ENCODE results near the gene DIPK1C. TPM values are rescaled to one million over a fixed set of nuclear protein-coding genes. Genes with fewer than 3 reads are reported as not detected.

Gene DIPK1C
- total RNA-seq, 1 donor from 2014 or later = not detected

DNA sequence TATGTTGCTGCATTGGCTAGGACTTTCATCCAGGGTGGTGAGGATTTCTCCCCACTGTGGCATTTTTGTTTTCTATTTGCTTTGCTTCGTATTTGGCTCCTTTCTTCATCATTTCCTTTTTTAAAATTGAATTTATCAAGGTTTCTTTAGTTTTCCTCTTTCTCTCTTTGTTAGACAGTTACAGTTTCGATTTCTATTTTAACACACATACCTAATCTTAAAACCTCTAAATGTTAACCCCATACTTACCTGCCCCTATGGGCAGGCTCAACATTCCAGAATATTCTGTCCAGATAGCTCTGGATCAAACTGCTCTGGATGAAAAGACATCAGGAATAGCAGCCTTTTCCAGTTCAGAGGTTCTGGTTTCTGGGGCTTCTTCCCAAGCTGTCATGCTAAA is 49.2 kb downstream of the DIPK1C start:
- Mint-ChIP-seq H3K4me3 (ENCODE audit: unreplicated experiment) (no peak overlapping the region), H3K36me3 (ENCODE audit: low read depth) (no peaks in the 10 kb centered on the region), H3K9me3 (ENCODE audit: low read depth) (no peaks in the 10 kb centered on the region), H3K27me3 (ENCODE audit: low read depth) (peaks cover 25% of the 10 kb centered on the region), H3K27ac (ENCODE audit: unreplicated experiment) (no peak overlapping the region), H3K4me1 (ENCODE audit: low read depth) (no peaks in the 10 kb centered on the region)
- TF ChIP-seq, protein P1, sequence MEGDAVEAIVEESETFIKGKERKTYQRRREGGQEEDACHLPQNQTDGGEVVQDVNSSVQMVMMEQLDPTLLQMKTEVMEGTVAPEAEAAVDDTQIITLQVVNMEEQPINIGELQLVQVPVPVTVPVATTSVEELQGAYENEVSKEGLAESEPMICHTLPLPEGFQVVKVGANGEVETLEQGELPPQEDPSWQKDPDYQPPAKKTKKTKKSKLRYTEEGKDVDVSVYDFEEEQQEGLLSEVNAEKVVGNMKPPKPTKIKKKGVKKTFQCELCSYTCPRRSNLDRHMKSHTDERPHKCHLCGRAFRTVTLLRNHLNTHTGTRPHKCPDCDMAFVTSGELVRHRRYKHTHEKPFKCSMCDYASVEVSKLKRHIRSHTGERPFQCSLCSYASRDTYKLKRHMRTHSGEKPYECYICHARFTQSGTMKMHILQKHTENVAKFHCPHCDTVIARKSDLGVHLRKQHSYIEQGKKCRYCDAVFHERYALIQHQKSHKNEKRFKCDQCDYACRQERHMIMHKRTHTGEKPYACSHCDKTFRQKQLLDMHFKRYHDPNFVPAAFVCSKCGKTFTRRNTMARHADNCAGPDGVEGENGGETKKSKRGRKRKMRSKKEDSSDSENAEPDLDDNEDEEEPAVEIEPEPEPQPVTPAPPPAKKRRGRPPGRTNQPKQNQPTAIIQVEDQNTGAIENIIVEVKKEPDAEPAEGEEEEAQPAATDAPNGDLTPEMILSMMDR (IDR thresholded peaks at IDR 0.05) = no peak
- no peak for DNase-seq (ENCODE audit: low spot score)

DNA sequence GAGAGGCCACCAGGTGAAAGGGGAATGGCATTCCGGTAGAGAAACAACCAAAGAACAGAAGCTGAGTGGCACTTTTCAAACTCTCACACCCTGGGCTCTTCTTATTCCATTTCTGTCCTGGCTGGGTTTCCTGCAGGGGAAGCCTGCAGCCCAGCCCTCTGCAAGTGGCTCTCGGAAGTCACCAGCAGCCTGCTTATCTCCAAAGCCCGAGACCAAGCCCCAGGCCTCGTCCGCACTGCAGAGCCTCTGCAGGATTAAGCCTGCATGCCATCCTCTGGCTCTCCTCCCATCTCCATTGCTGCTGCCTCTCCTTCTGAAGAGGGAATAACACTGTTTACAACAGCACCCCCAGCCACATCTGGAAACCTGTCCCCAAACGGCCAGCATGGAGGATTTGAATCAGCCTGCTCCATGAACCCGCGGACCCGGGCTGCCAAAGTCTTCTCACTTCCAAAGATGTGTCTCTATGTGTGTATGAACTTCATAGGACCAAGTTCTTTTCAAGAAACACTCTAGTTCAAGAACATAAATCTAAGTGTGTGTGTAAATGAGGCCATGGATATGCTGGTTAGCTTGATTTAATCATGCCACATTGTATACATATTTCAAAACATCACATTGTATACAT is 54.2 kb downstream of the DIPK1C start:
- no peak for DNase-seq (ENCODE audit: low spot score)
- TF ChIP-seq, protein P1 (IDR thresholded peaks at IDR 0.05) = no peak
- Mint-ChIP-seq H3K27me3 (ENCODE audit: low read depth) (peaks cover 12% of the 10 kb centered on the region), H3K4me3 (ENCODE audit: unreplicated experiment) (no peak overlapping the region), H3K9me3 (ENCODE audit: low read depth) (no peaks in the 10 kb centered on the region), H3K27ac (ENCODE audit: unreplicated experiment) (no peak overlapping the region), H3K36me3 (ENCODE audit: low read depth) (no peaks in the 10 kb centered on the region), H3K4me1 (ENCODE audit: low read depth) (no peaks in the 10 kb centered on the region)

DNA sequence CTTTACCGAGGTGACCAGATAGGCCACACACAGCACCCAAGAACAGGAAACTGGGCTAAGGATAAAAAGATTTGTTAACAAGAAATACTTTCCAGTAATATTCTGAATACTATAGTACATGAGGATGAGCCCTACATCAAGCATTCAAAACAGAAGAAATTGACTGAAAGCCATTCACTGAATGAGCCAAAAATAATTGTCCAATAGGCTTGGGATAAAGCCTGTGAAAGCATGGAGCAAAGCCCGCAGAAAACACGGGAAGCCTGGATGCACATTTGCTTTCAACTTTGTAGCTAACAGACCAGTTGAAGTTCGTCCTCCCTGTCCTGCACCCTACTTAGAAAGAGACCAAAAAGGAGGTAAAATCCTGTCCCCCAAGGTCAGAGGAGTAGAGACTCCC is 56.3 kb downstream of the DIPK1C start:
- Mint-ChIP-seq H3K4me3 (ENCODE audit: unreplicated experiment) (no peak overlapping the region), H3K9me3 (ENCODE audit: low read depth) (no peaks in the 10 kb centered on the region), H3K4me1 (ENCODE audit: low read depth) (peaks cover 9% of the 10 kb centered on the region), H3K27me3 (ENCODE audit: low read depth) (peaks cover 1% of the 10 kb centered on the region), H3K27ac (ENCODE audit: unreplicated experiment) (no peak overlapping the region), H3K36me3 (ENCODE audit: low read depth) (no peaks in the 10 kb centered on the region)
- no peak for DNase-seq (ENCODE audit: low spot score)
- TF ChIP-seq, protein P1 (IDR thresholded peaks at IDR 0.05) = no peak

GRCh38 chr18:74399091-74399887 is 57.8 kb downstream of the DIPK1C start:
- no peak for DNase-seq (ENCODE audit: low spot score)
- H3K27ac Mint-ChIP-seq (ENCODE audit: unreplicated experiment) = no peak overlapping the region
- H3K27me3 Mint-ChIP-seq (ENCODE audit: low read depth) = peaks cover 1% of the 10 kb centered on the region
- no peak overlapping the region for H3K4me3 Mint-ChIP-seq (ENCODE audit: unreplicated experiment)
- TF ChIP-seq, protein P1 (IDR thresholded peaks at IDR 0.05) = no peak
- H3K9me3 Mint-ChIP-seq (ENCODE audit: low read depth) = peaks cover 4% of the 10 kb centered on the region
- no peaks in the 10 kb centered on the region for H3K36me3 Mint-ChIP-seq (ENCODE audit: low read depth)
- peaks cover 14% of the 10 kb centered on the region for H3K4me1 Mint-ChIP-seq (ENCODE audit: low read depth)

DNA sequence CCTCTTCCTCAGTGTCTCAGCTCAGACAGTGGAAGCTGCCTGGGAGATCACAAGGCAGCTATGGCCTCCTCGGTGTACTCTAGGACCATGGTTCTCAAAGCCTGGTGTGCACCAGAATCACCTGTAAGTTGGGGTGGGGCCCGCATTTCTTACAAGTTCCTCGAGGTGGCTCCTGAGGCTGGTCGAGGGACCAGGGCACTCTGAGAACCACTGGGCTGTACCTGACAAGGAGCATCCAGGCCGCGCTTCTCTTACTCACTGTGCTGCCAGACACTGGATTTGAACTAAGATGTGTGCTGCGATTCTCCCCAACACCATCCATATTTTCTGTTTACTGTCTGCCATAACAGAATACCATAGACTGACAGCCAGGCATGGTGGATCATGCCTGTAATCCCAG is 59.5 kb downstream of the DIPK1C start:
- peaks cover 14% of the 10 kb centered on the region for H3K4me1 Mint-ChIP-seq (ENCODE audit: low read depth)
- no peaks in the 10 kb centered on the region for H3K36me3 Mint-ChIP-seq (ENCODE audit: low read depth)
- no peak overlapping the region for H3K4me3 Mint-ChIP-seq (ENCODE audit: unreplicated experiment)
- TF ChIP-seq, protein P1 (IDR thresholded peaks at IDR 0.05) = no peak
- H3K27me3 Mint-ChIP-seq (ENCODE audit: low read depth) = peaks cover 11% of the 10 kb centered on the region
- DNase-seq (ENCODE audit: low spot score) = no peak
- no peak overlapping the region for H3K27ac Mint-ChIP-seq (ENCODE audit: unreplicated experiment)
- H3K9me3 Mint-ChIP-seq (ENCODE audit: low read depth) = peaks cover 4% of the 10 kb centered on the region
